Measurements from ENCODE around the gene RHNO1. TPM values are rescaled to one million over a fixed set of nuclear protein-coding genes. Genes with fewer than 3 reads are reported as not detected.

RHNO1 gene
- total and polyA plus RNA-seq, 2 experiments from 2014 or later = 29.1 to 29.8 TPM

DNA sequence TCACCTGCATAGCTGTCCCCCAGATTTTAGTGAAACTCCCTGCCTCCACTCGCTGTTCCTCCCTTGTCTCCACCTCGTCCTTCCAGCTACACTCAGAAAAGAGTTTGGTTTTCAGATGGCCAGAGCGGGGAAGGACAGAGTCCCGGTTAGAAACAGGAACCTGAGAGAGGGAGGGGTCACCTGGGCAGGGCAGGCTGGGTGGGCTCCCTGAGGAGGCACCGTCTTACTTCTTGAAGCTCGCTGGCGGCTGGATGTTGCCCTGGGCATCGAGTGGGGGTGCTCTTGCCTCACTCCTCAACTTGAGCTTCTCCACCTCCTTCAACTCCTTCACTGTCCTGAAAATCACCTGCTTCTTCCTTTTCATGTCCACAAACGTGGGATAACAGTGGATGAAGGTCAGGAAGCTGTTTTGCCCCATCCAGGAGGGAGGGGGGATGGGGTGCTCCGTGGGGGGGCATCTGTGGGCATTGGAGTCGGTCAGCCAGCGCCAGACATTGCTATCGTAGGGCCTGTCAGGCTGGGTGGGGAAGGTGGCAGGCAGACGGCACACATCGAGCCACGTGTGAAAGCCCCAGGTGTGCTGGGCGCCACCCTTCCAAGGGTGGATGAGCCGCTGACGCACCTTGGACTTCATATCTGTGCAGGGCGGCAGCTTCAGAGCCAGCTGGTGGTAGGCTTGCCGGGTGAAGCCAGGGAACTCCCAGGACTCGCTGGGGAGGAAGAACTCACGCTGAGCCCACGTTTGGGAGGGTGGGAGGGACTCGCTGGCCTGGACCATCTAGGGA, 22.2 kb upstream of the RHNO1 start:
- TF ChIP-seq, protein P1, sequence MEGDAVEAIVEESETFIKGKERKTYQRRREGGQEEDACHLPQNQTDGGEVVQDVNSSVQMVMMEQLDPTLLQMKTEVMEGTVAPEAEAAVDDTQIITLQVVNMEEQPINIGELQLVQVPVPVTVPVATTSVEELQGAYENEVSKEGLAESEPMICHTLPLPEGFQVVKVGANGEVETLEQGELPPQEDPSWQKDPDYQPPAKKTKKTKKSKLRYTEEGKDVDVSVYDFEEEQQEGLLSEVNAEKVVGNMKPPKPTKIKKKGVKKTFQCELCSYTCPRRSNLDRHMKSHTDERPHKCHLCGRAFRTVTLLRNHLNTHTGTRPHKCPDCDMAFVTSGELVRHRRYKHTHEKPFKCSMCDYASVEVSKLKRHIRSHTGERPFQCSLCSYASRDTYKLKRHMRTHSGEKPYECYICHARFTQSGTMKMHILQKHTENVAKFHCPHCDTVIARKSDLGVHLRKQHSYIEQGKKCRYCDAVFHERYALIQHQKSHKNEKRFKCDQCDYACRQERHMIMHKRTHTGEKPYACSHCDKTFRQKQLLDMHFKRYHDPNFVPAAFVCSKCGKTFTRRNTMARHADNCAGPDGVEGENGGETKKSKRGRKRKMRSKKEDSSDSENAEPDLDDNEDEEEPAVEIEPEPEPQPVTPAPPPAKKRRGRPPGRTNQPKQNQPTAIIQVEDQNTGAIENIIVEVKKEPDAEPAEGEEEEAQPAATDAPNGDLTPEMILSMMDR (IDR thresholded peaks at IDR 0.05; ENCODE audit: poor library complexity) = no peak
- TF ChIP-seq EZH2 (IDR thresholded peaks at IDR 0.05; ENCODE audit: borderline replicate concordance) (no peak), EZH2phosphoT487 (IDR thresholded peaks at IDR 0.05; ENCODE audit: low read depth, severe bottlenecking, unreplicated experiment) (no peak)
- no peaks in the 10 kb centered on the region for H3K9me3 ChIP-seq (ENCODE audit: low read depth)
- WGBS (ENCODE audit: low lambda C conversion rate, missing lambda C conversion rate) = 86% methylated on average over 24 of the region's 25 CpGs

DNA sequence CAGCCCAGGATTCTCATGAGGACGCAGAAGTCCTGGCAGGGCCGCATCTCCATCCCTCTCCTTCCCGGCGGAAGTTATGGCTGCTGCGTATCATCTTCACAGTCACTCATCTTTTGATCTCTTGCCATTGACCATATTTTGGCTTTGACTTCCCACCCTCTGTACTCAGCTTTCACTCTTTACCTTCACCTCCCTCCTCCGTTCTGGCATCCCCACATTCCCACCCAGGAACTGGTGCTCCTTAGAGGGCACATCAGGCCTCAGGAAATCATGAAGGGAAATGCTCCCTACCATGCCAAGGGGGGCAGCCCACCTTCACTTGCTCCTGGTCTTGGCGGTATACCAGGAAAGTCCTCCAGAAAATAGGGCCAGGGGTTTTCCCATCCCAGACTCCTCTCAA, 21.5 kb upstream of the RHNO1 start:
- Histone ChIP-seq H3K4me2 (no peak overlapping the region), H4K20me1 (ENCODE audit: insufficient read depth, poor library complexity, severe bottlenecking) (no peaks in the 10 kb centered on the region), H3K4me1 (ENCODE audit: insufficient read depth) (no peaks in the 10 kb centered on the region), H2AFZ (no peak overlapping the region), H3K27me3 (no peaks in the 10 kb centered on the region), H3K9me2 (replicated peaks; ENCODE audit: insufficient read depth) (no peaks in the 10 kb centered on the region), H3K36me3 (replicated peaks; ENCODE audit: insufficient read depth, low read depth) (no peaks in the 10 kb centered on the region), H3K9me3 (ENCODE audit: low read depth) (no peaks in the 10 kb centered on the region), H3K4me3 (no peak overlapping the region), H3K79me2 (no peaks in the 10 kb centered on the region), H3K27ac (no peak overlapping the region)
- 96% methylated on average over 6 of the region's 7 CpGs for WGBS (ENCODE audit: low lambda C conversion rate, missing lambda C conversion rate)
- TF ChIP-seq EZH2phosphoT487 (IDR thresholded peaks at IDR 0.05; ENCODE audit: low read depth, severe bottlenecking, unreplicated experiment) (no peak), EZH2 (IDR thresholded peaks at IDR 0.05; ENCODE audit: borderline replicate concordance) (no peak)
- TF ChIP-seq, protein P1 (IDR thresholded peaks at IDR 0.05; ENCODE audit: poor library complexity) = no peak
- DNase-seq (ENCODE audit: low spot score) = no peak

More for the DNA sequence above, 22.2 kb upstream of the RHNO1 start:
- no peak overlapping the region for H3K27ac ChIP-seq
- no peak overlapping the region for H2AFZ ChIP-seq
- no peak for DNase-seq (ENCODE audit: low spot score)
- no peaks in the 10 kb centered on the region for H3K9me2 ChIP-seq (replicated peaks; ENCODE audit: insufficient read depth)
- no peak overlapping the region for H3K4me3 ChIP-seq
- H3K79me2 ChIP-seq = no peaks in the 10 kb centered on the region
- no peaks in the 10 kb centered on the region for H4K20me1 ChIP-seq (ENCODE audit: insufficient read depth, poor library complexity, severe bottlenecking)
- no peaks in the 10 kb centered on the region for H3K27me3 ChIP-seq
- H3K36me3 ChIP-seq (replicated peaks; ENCODE audit: insufficient read depth, low read depth) = no peaks in the 10 kb centered on the region
- H3K4me2 ChIP-seq = no peak overlapping the region
- H3K4me1 ChIP-seq (ENCODE audit: insufficient read depth) = no peaks in the 10 kb centered on the region

DNA sequence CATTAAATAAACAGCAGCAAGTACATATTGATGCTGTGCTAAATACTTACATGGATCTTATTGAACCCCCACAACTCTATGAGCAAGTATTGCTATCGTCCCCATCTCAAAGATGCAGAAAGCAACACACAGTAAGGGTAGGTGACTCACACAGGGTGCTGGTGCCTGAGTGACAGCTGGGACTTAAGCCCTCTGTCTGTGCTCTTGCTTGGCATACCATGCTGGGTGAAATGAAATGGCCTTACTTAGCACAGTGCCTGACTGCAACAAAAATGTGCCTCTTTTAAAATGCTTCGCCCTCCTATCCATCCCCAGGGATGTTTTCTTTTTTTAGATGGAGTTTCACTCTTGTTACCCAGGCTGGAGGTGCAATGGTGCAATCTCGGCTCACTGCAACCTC, 21.0 kb upstream of the RHNO1 start:
- Histone ChIP-seq H4K20me1 (ENCODE audit: insufficient read depth, poor library complexity, severe bottlenecking) (no peaks in the 10 kb centered on the region), H3K36me3 (replicated peaks; ENCODE audit: insufficient read depth, low read depth) (no peaks in the 10 kb centered on the region), H3K4me2 (no peak overlapping the region), H3K9me3 (ENCODE audit: low read depth) (no peaks in the 10 kb centered on the region), H3K27ac (no peak overlapping the region), H3K79me2 (no peaks in the 10 kb centered on the region), H3K27me3 (no peaks in the 10 kb centered on the region), H3K4me1 (ENCODE audit: insufficient read depth) (no peaks in the 10 kb centered on the region), H3K9me2 (replicated peaks; ENCODE audit: insufficient read depth) (no peaks in the 10 kb centered on the region), H3K4me3 (no peak overlapping the region), H2AFZ (no peak overlapping the region)
- DNase-seq (ENCODE audit: low spot score) = no peak
- TF ChIP-seq, protein P1 (IDR thresholded peaks at IDR 0.05; ENCODE audit: poor library complexity) = no peak
- no peak for TF ChIP-seq EZH2 (IDR thresholded peaks at IDR 0.05; ENCODE audit: borderline replicate concordance)
- no peak for TF ChIP-seq EZH2phosphoT487 (IDR thresholded peaks at IDR 0.05; ENCODE audit: low read depth, severe bottlenecking, unreplicated experiment)
- WGBS (ENCODE audit: low lambda C conversion rate, missing lambda C conversion rate) = 86% methylated on average over 3 of the region's 3 CpGs
